ENCODE measurements around the gene EFNA5.
"Not testable (repeated sequence)": the region's sequence is repeated elsewhere in the genome, so short reads cannot be mapped to it uniquely, and the experiment has no call there.

The EFNA5 gene

GRCh38 chr5:107474716-107475489, 195.8 kb downstream of the EFNA5 start:
- DNase-seq, result no peak

- no peak for DNase-seq
Observed at GRCh38 chr5:107474361-107474715, 196.4 kb downstream of the EFNA5 start.

GRCh38 chr5:107472620-107473064, 198.1 kb downstream of the EFNA5 start:
- no peak for DNase-seq

GRCh38 chr5:107470295-107470582, 200.5 kb downstream of the EFNA5 start:
- DNase-seq, result no peak

GRCh38 chr5:107469485-107470294, 201.0 kb downstream of the EFNA5 start:
- no peak for DNase-seq

GRCh38 chr5:107469064-107469463, 201.7 kb downstream of the EFNA5 start:
- DNase-seq, result no peak

GRCh38 chr5:107468276-107468675, 202.5 kb downstream of the EFNA5 start:
- no peak for DNase-seq

GRCh38 chr5:107467137-107467932, 203.4 kb downstream of the EFNA5 start:
- DNase-seq, result no peak

- no peak for DNase-seq
Observed at GRCh38 chr5:107466233-107466769, 204.4 kb downstream of the EFNA5 start.

GRCh38 chr5:107464876-107465275, 205.9 kb downstream of the EFNA5 start:
- no peak for DNase-seq

GRCh38 chr5:107464416-107464815, 206.3 kb downstream of the EFNA5 start:
- no peak for DNase-seq

GRCh38 chr5:107463731-107464130, 207.0 kb downstream of the EFNA5 start:
- DNase-seq, result no peak

GRCh38 chr5:107461770-107462169, 209.0 kb downstream of the EFNA5 start:
- DNase-seq, result no peak

GRCh38 chr5:107460789-107461188, 209.9 kb downstream of the EFNA5 start:
- no peak for DNase-seq

- DNase-seq, result no peak
Observed at GRCh38 chr5:107459605-107460004, 211.1 kb downstream of the EFNA5 start.

- DNase-seq, result no peak
Observed at GRCh38 chr5:107458322-107458721, 212.4 kb downstream of the EFNA5 start.

GRCh38 chr5:107457881-107458280, 212.9 kb downstream of the EFNA5 start:
- no peak for DNase-seq

- DNase-seq, result no peak
Observed at GRCh38 chr5:107457138-107457537, 213.6 kb downstream of the EFNA5 start.

GRCh38 chr5:107456281-107456715, 214.4 kb downstream of the EFNA5 start:
- no peak for DNase-seq

GRCh38 chr5:107455111-107455544, 215.6 kb downstream of the EFNA5 start:
- no peak for DNase-seq

- not testable (repeated sequence) for DNase-seq
Observed at GRCh38 chr5:107451827-107452226, 218.9 kb downstream of the EFNA5 start.

- no peak for DNase-seq
Observed at GRCh38 chr5:107451028-107451427, 219.7 kb downstream of the EFNA5 start.

- no peak for DNase-seq
Observed at GRCh38 chr5:107450531-107450930, 220.2 kb downstream of the EFNA5 start.
